Activated CD8-positive, alpha-beta memory T cell treated with anti-CD3 and anti-CD28 coated beads for 36 hours (primary cell): ENCODE results near the gene TPM3. TPM values are rescaled to one million over a fixed set of nuclear protein-coding genes. Genes with fewer than 3 reads are reported as not detected.

Experiments used
- CTCF ChIA-PET: fragments of 350-600 bp; sonication (Branson Sonifier 250); formaldehyde crosslinking; loops from one replicate; lab custom pipeline; 2021; ENCODE audit warnings: antibody characterized with exemption; lab: Charles Lee
- POLR2A ChIA-PET: fragments of 350-600 bp; sonication (Branson Sonifier 250); formaldehyde crosslinking; loops from one replicate; lab custom pipeline; 2021; ENCODE audit warnings: antibody characterized with exemption; lab: Charles Lee
- total RNA-seq, 2 experiments: library from RNA; stranded (reverse); gene quantifications; one replicate each; pipeline ENCODE4 v1.2.3, GENCODE V29; 2021

The TPM3 gene
- total RNA-seq, 2 experiments from 2014 or later: 796 to 807 TPM

DNA sequence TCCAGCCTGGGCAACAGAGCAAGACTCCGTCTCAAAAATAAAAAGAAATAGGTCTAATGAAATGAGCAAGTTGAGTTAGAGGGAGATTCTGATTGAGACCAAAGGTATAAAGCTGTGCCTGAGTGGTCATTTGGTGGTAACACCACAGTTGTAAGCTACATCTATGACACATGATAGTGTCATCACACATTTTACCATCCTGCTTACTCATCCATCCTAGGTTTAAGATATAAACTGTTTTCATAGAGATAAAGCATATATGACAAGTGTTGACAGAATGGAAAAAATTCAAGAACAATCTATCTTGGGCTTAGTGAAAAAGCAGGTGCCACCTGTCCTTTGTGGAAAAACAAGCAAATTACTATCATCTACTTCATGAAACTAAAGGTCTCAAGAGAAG is 21.4 kb upstream of the TPM3 start:
- ChIA-PET POLR2A (no interaction called here), CTCF (interaction anchor here (1.3 kb wide), 1 partner anchor 63 kb away, joined by 4 read pairs; no protein-coding TSS in a partner anchor)

DNA sequence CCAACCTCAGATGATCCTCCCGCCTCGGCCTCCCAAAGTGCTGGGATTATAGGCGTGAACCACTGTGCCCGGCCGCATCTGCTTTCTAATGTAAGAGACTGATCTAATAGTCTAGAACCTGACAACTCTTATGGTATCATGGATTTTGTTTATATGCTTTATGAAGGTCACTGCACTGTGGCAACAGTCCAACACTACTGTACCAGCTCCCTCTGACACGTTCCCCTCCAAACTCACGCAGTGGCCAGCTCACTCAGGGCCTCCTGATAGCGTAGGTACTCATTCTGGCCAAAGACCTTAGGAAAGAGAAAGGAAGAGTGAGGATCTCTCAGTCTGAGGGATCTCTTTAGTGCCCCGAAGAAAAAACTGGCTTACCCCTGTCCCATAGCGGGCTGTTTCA is 20.2 kb upstream of the TPM3 start:
- CTCF ChIA-PET: no interaction called here
- POLR2A ChIA-PET: no interaction called here

DNA sequence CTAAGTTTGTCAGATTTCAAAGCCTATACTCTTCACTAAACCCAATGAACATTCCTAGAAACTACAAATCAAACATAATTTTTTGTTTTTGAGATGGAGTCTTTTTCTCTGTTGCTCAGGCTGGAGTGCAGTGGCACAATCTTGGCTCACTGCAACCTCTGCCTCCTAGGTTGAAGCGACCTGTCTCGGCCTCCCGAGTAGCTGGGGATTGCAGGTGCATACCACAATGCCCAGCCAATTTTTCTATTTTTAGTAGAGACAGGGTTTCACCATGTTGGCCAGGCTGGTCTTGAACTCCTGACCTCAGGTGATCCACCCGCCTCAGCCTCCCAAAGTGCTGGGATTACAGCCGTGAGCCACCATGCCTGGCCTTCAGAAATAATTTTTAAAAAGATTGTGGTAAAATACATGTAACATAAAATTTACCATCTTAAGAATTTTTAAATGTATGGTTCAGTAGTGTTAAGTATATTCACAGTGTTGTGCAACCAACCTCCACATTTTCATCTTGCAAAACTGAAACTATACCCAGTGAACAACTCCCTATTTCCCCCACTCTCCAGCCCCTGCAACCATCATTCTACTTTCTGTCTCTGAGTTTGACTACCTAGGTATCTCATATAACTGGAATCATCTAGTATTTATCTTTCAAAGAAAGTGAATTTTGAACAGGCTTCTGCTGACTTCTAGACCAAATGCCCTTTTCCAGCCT is 16.9 kb upstream of the TPM3 start:
- POLR2A ChIA-PET: interaction anchor here (0.7 kb wide), 1 partner anchor 132 kb away, joined by 13 read pairs; no protein-coding TSS in a partner anchor
- CTCF ChIA-PET: interaction anchor here (0.7 kb wide), 1 partner anchor 8 kb away, joined by 3 read pairs; no protein-coding TSS in a partner anchor

DNA sequence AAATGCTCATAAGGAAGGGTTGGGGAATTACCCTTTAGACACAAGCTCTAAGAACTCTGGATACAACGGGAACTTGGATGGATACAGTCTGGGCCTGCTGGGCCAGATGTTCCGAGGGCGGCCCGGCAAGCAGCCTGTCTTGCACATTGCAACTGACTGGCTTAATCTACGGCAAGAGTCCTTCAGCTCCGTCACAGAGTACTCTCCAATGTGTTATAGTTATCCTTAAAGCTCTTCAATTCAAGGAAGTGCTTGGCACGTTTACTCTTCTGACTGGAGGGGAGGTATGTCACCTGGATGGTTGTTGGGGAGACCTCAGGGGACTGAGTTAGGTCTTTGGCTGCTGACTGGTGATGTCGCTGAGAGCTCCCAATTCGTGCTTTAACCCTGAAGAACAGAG is 15.4 kb upstream of the TPM3 start:
- POLR2A ChIA-PET: interaction anchor here (0.6 kb wide), 1 partner anchor 212 kb away, joined by 3 read pairs; no protein-coding TSS in a partner anchor
- CTCF ChIA-PET: interaction anchor here (0.6 to 0.7 kb wide), 2 partner anchors 8 to 462 kb away, joined by 3 read pairs; no protein-coding TSS in a partner anchor

DNA sequence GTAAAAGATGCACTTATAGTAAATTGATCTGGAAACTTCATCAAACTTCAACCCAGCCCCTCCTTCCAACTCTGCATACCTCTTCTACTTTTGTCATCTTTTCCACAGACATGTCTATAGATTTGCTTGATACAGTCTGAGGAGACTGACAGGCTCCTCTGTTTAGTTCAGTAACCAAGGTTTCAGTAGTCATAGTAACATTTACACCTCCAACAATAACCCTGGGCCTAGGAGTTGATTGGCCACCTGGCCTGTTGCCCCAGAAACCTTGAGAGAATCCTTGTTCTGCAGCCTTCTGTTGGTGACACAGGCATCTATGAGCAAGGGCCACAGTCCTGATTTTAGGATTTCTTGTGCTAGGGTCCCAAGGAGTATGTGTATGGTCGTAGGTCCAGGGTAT is 14.3 kb upstream of the TPM3 start, which contains the start of gene CFAP141:
Gene CFAP141 (minus strand): TSS at position 138 of the 400 bp plus-strand sequence. CDS start 26 bp downstream, at position 112.
- CTCF ChIA-PET: interaction anchor here (0.7 kb wide), 1 partner anchor 18 kb away, joined by 3 read pairs; no protein-coding TSS in a partner anchor
- POLR2A ChIA-PET: interaction anchor here (0.7 kb wide), 1 partner anchor 356 kb away, joined by 3 read pairs; no protein-coding TSS in a partner anchor

DNA sequence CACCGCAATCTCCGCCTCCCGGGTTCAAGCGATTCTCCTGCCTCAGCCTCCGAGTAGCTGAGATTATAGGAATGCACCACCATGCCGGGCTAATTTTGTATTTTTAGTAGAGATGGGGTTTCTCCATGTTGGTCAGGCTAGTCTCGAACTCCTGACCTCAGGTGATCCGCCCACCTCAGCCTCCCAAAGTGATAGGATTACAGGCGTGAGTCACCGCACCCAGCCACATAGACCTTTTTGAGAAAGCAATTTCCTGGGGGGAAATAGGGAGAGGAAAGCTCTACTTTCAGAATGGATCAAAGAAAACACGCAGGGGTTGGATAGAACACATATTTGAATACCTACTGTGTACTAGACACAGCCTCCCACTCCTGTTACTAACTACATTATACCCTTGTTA is 13.9 kb upstream of the TPM3 start:
- POLR2A ChIA-PET: interaction anchor here (0.5 to 0.7 kb wide), 3 partner anchors 25 to 356 kb away, joined by 3 to 4 read pairs (median 3); no protein-coding TSS in a partner anchor
- CTCF ChIA-PET: interaction anchor here (0.7 kb wide), 1 partner anchor 18 kb away, joined by 3 read pairs; no protein-coding TSS in a partner anchor

DNA sequence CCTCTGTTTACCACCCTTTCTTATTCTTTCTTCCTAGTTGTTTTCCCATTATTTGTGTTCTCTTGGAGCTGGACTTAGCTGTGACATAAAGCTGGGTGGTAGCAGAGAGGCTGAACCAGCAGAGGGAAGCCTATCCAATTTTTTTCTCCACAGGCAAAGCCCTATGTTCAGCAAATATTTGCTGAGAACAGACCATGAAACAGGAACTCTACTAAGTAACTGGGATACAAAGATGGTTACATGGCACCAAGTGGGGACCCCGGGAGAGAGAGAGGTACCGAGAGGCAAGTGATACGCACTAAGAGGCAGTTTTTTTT is 7.6 kb upstream of the TPM3 start:
- ChIA-PET POLR2A (interaction anchor here (0.8 to 1.2 kb wide), 2 partner anchors 21 to 72 kb away, joined by 3 to 5 read pairs; partner anchors contain the start of gene UBAP2L), CTCF (interaction anchor here (0.5 to 1.6 kb wide), 4 partner anchors 8 to 107 kb away, joined by 3 to 6 read pairs (median 4); no protein-coding TSS in a partner anchor)

DNA sequence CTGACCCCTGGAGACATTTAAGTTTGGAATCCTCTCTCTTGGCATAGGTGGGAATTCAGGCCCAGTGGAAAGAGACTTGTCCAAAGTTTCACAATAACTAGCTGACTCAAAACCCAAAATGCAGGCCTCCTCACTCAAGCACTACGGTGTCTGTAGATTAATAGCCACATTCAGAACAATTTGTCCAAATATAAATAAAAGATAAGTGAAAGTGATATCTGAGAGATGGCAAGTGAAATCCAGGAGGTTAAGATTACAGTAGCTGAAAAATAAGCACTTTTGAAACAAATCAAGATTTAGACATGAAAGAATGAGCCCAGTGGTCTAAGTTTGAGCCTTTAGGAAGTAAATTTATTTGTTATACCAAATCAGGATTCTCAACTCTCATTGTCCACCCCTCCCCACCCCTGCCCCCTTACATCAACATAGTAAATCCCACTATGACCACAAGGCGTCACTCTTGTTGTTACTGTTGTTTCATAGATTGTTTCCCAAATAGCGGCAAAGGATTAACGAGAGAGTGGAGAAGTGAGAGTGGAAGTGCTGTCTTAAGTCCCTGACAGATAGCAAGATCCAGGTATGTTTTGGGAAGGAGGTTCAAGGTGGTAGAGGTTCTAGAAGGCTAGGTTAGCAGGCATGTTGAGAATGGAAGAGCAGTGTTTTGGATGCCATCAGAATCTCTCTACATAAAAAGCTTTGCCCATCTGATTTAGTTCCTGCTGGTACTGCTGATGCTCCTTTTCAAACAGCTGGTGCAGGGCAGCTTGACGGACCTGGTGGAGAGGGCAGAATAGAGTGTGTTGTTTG is 7.1 kb upstream of the TPM3 start:
- ChIA-PET CTCF (interaction anchor here (0.6 to 1.6 kb wide), 4 partner anchors 9 to 14 kb away, joined by 3 to 6 read pairs (median 3); no protein-coding TSS in a partner anchor), POLR2A (interaction anchor here (0.8 to 1.2 kb wide), 2 partner anchors 21 to 73 kb away, joined by 3 to 5 read pairs; partner anchors contain the start of gene UBAP2L)

DNA sequence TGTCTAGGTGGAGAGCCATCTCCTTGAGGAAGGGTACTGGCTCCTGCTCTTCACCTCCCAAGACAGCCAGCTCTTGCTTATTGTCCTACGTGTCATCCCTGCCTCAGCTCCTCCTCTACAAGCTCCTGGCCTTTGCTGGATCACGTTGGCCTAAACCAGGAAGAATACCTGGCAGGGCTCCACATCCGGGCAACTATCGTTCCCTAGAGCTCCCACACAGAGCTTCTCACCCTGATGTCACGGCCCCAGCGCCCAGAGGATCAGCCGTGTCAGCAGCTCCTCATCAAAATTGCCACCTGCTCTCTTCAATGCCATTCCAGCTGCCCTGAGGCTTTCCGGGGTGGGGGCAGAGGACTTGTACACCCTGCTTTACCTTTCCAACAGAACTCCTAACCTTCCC is 1.9 kb upstream of the TPM3 start:
- POLR2A ChIA-PET: interaction anchor here (0.5 kb wide), 1 partner anchor 41 kb away, joined by 4 read pairs; no protein-coding TSS in a partner anchor

DNA sequence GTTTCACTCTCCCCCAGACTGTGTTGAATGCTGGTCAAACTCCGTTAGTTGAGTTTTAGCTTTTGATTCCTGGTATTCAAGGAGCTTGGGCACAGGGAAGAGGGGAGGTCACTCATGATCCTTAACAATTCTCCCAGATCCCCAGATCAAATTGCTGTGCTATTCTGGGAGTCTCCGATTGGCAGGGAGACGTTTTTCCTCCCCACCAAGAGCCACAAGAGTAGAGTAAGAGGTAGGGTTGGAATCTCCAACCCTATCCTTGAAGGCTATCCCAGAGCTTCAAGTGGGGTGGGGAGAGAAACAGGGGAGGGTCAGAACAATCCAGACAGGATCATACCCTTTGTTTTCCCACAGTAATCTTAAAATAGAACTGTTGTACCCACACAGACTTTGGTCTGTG is 576 bp upstream of the TPM3 start:
- CTCF ChIA-PET: interaction anchor here (1.5 kb wide), 1 partner anchor 81 kb away, joined by 4 read pairs; no protein-coding TSS in a partner anchor

More for the DNA sequence above, 1.9 kb upstream of the TPM3 start:
- CTCF ChIA-PET: interaction anchor here (0.9 to 1.2 kb wide), 2 partner anchors 77 to 79 kb away, joined by 3 read pairs; no protein-coding TSS in a partner anchor

DNA sequence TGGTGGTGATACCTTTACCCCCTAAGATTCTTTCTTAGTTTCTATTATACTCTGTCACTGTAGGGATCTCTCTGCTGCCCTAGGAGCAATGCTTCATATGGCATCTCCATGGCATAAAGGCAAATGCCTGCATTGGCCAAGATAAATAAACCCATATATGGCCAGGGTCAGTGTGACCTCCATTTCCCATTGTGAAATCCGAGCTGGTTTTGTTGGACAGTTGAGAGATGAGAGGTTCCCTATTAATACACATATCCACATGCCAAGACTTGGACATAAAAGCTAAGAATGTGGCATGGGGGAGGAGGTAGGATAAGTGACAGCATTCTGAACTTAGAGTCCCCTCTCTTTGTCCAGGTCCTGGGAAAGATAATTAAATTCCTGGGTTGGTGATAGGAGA is 1.4 kb downstream of the TPM3 start:
- ChIA-PET CTCF (interaction anchor here (0.6 kb wide), 1 partner anchor 195 kb away, joined by 3 read pairs; no protein-coding TSS in a partner anchor), POLR2A (no interaction called here)

More for the DNA sequence above, 576 bp upstream of the TPM3 start:
- POLR2A ChIA-PET: no interaction called here

DNA sequence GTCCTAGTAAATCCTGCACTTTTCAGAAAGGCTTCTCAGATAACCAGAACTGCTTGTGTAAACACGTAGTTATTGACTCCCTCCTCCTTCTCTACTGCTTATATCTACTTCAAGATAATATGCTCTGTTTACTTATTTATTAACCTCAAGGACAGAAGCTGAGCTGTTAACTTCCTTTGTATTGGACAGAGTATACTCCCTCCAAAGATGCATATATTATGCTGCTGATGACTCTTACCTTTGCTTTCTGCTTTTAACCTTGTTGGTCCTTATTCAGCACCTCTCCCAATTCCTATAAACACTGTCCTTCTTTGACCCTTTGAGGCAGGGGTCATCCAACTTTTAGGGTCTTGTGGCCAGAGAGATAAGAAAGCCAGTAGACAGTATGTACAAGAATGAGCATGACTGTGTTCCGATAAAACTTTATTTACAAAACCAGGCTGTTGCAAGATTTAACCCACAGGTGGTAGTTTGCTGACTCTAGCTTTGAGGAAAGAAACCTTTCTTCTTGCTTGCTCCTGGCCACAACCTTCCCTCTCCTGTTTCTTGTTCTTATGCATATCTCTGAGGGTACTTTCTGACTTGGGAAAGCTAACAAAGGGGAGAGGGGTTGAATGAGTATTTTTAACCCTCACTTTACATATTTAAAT is 4.9 kb downstream of the TPM3 start:
- CTCF ChIA-PET: interaction anchor here (0.6 kb wide), 2 partner anchors 84 to 117 kb away, joined by 3 read pairs; no protein-coding TSS in a partner anchor
- POLR2A ChIA-PET: no interaction called here

DNA sequence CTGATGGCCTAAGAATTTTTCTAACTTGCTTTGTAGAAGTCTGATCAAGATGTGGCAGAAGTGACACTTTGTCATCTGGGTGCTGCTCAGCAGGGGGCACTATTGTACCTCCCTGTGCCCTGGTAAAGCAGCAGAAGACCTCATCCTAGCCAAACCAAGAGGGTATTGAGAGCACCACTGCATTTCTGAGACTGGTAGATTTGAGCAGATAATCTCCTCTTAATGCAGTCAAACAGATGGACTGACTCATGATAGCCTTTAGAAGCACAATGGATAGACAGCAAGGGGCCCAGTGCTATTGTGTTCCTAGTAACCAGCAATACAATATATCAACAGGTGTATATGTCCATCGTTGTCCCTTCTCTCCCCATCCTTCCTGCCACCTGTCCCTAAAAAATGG is 5.7 kb downstream of the TPM3 start:
- POLR2A ChIA-PET: no interaction called here
- CTCF ChIA-PET: interaction anchor here (0.9 to 2.3 kb wide), 2 partner anchors 85 to 149 kb away, joined by 5 to 9 read pairs; no protein-coding TSS in a partner anchor

DNA sequence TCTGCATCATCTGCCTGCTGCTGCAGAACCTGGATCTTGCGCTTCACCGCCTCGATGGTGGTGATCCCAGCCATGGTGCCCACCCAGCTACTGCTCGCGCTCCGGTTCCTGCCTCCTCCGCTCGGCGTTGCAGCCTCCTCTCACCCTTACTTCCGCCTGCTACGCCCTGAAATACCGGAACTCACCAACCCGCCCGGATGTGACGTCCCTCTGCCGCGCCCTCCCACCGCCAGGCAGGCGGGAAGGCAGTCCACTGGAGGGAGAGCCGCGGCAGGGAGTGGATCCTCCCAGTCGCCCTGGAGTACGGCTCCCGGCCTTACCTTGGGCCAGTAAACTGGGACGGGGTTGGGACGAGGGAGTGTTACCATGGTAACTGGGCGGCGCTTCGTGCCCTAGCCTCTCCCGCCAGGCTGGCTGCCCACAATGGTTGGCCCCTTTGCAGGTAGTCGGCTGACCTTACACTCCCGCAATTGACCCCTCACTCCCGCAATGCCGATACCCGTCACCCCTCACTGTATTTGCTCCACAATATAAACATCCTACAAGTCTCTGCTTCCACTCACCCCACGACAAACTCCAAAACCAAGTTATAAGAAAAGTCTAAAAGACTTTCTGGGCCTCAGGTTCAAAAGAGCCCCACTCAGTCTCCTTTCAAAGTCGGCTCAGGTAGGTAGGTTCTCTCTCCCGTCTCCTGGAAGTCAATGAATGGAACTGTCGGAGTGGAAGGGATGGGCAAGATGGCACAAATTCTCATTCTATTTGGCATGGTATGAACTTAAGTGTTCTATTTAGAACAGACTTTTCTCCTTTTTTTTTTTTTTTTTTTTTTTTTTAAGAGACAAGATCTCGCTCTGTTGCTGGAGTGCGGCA is 8.6 kb downstream of the TPM3 start:
- CTCF ChIA-PET: interaction anchor here (0.6 to 2.3 kb wide), 4 partner anchors 37 to 143 kb away, joined by 3 to 9 read pairs (median 4); partner anchors contain the start of gene UBAP2L
- POLR2A ChIA-PET: interaction anchor here (1.3 to 2.0 kb wide), 3 partner anchors 24 to 193 kb away, joined by 3 to 6 read pairs (median 5); partner anchors contain the start of gene RPS27

DNA sequence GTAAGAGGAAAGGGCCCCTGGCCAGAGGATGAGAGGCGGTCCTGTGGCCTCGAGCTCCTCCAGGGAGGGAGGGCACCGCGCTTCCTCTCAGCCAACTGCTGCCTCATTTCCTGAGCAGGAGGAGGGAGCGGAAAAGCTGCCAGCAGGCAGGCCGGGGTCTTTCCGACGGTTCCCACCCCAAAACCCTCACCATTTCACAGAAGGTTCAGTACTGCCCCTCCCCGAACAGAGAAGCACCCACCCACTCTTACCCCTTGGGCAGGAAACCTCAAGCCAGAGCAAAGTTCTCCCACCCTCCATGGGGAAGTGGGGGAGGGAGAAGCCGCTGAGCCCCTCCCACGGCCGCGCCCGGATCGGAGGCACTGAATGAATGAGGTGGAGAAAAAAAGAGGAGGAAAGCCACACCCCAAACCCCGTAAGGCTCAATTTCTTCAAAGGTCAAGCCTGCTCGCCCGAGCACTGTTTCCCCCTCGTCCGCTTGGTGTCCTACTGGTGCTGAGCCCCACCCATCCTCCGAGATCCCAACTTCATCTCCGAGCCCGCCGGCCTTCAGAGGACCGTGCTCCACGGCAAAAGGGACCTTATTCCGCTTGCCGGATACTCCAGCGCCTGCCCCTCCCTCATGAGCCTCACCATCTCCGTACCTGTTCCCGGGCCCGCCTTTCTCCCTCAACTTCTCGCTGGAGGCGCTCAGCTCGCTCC is 9.4 kb downstream of the TPM3 start:
- POLR2A ChIA-PET: interaction anchor here (0.5 to 2.0 kb wide), 7 partner anchors 12 to 444 kb away, joined by 3 to 6 read pairs (median 3); partner anchors contain the start of gene RPS27
- CTCF ChIA-PET: interaction anchor here (1.2 to 1.9 kb wide), 3 partner anchors 11 to 38 kb away, joined by 5 to 6 read pairs (median 5); partner anchors contain the start of gene UBAP2L

DNA sequence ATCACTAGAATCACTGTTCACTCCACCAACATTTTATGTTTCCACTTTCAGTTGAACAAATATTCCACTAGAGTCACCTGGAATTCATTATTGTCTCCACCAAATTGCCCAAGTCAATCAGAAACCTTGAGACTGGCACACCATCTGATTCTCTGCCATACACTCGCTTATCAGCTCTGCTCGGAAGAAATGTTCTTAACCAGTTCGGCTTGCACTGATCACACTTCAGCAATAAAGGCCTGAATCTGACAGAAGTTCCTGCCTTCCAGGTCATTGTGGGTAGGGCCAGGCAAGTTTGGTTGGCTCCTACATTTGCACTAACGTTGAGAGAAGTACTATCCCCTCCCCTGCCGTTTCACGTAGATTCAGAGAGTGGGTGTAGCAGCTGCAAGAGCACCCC is 10.0 kb downstream of the TPM3 start:
- ChIA-PET POLR2A (interaction anchor here (0.5 to 2.0 kb wide), 8 partner anchors 11 to 445 kb away, joined by 3 to 6 read pairs (median 3); partner anchors contain the start of gene RPS27), CTCF (interaction anchor here (0.9 to 1.9 kb wide), 5 partner anchors 11 to 122 kb away, joined by 3 to 6 read pairs (median 5); partner anchors contain the start of gene UBAP2L)
